MCF 10A (cell line): ENCODE results near the gene ENG. TPM values are rescaled to one million over a fixed set of nuclear protein-coding genes. Genes with fewer than 3 reads are reported as not detected.

Experiments used
- BruUV-seq: library from RNA; stranded (reverse); fragments of 400-500 nt; replicated peaks from 2 replicates; lab custom pipeline; 2021; lab: Mats Ljungman, UMichigan
- CTCF ChIA-PET: fragments of 300-600 bp; sonication (Branson Sonifier 250); formaldehyde crosslinking; extraction: SDS; loops from one replicate; lab custom pipeline; 2021; ENCODE audit warnings: antibody characterized with exemption, inconsistent platforms; lab: Yijun Ruan, JAX
- POLR2A ChIA-PET: fragments of 300-600, 350-650 bp; sonication (Branson Sonifier 250); formaldehyde crosslinking; extraction: SDS; loops from one replicate; lab custom pipeline; 2020; ENCODE audit warnings: antibody characterized with exemption, inconsistent platforms; lab: Yijun Ruan, JAX
- DNase-seq: peaks from one replicate; pipeline ENCODE4 v3.0.0-alpha.2; 2018; ENCODE audit not compliant: unreplicated experiment
- H3K27ac Mint-ChIP-seq: one replicate; pipeline ENCODE4 v1.8.0; 2022; ENCODE audit warnings: mild to moderate bottlenecking, low read depth, mixed read lengths; ENCODE audit not compliant: unreplicated experiment
- H3K27me3 Mint-ChIP-seq: one replicate; pipeline ENCODE4 v1.8.0; 2022; ENCODE audit warnings: mixed read lengths; ENCODE audit not compliant: insufficient read depth, unreplicated experiment
- H3K36me3 Mint-ChIP-seq: one replicate; pipeline ENCODE4 v1.8.0; 2022; ENCODE audit warnings: mild to moderate bottlenecking, moderate library complexity, mixed read lengths; ENCODE audit not compliant: insufficient read depth, unreplicated experiment
- H3K4me1 Mint-ChIP-seq: one replicate; pipeline ENCODE4 v1.8.0; 2022; ENCODE audit warnings: mixed read lengths; ENCODE audit not compliant: insufficient read depth, unreplicated experiment
- H3K4me3 Mint-ChIP-seq: one replicate; pipeline ENCODE4 v1.8.0; 2022; ENCODE audit warnings: mild to moderate bottlenecking, moderate library complexity, mixed read lengths; ENCODE audit not compliant: unreplicated experiment
- H3K9me3 Mint-ChIP-seq: one replicate; pipeline ENCODE4 v1.8.0; 2022; ENCODE audit warnings: mixed read lengths; ENCODE audit not compliant: unreplicated experiment
- CTCF ChIP-seq: fragments of 200-600 bp; IDR thresholded peaks from one replicate; pipeline ENCODE4 v1.8.0; 2022; ENCODE audit warnings: antibody characterized with exemption, mild to moderate bottlenecking; ENCODE audit not compliant: unreplicated experiment
- intact Hi-C: fragments of 100-400 bp; cut with micrococcal nuclease; formaldehyde crosslinking; loops from 2 replicates; pipeline ENCODE4 v1.14.1; 2022
- total RNA-seq: library from RNA; stranded (reverse); gene quantifications from 2 replicates; pipeline ENCODE4 v1.2.3, GENCODE V29; 2022

ENG gene
- total RNA-seq, 1 experiment from 2014 or later, result 22.1 TPM

- Mint-ChIP-seq H3K27me3 (no peaks in the 10 kb centered on the region), H3K4me3 (no peak overlapping the region), H3K9me3 (no peaks in the 10 kb centered on the region), H3K36me3 (peaks cover 54% of the 10 kb centered on the region), H3K27ac (no peak overlapping the region), H3K4me1 (no peaks in the 10 kb centered on the region)
- DNase-seq, result no peak
- POLR2A ChIA-PET, result interaction anchor here (0.6 to 1.1 kb wide), 5 partner anchors 8 to 292 kb away, joined by 3 to 6 read pairs (median 3); no protein-coding TSS in a partner anchor
- TF ChIP-seq CTCF, result no peak
- intact Hi-C loops, result no loop called here
- BruUV-seq, result no TSS peak
- CTCF ChIA-PET, result interaction anchor here (0.5 to 1.5 kb wide), 6 partner anchors 8 to 185 kb away, joined by 3 to 4 read pairs (median 3); no protein-coding TSS in a partner anchor
These were observed 61.3 kb downstream of the ENG start for GRCh38 chr9:127793093-127793708.

GRCh38 chr9:127792417-127793031, 61.9 kb downstream of the ENG start:
- no TSS peak for BruUV-seq
- peaks cover 1% of the 10 kb centered on the region for H3K4me1 Mint-ChIP-seq
- no peaks in the 10 kb centered on the region for H3K27me3 Mint-ChIP-seq
- H3K27ac Mint-ChIP-seq, result no peak overlapping the region
- intact Hi-C loops, result no loop called here
- no peak for TF ChIP-seq CTCF
- no peak overlapping the region for H3K4me3 Mint-ChIP-seq
- no peaks in the 10 kb centered on the region for H3K9me3 Mint-ChIP-seq
- peaks cover 60% of the 10 kb centered on the region for H3K36me3 Mint-ChIP-seq
- DNase-seq, result no peak
- CTCF ChIA-PET, result interaction anchor here (0.6 to 1.4 kb wide), 6 partner anchors 41 to 182 kb away, joined by 3 to 5 read pairs (median 4); no protein-coding TSS in a partner anchor
- POLR2A ChIA-PET, result interaction anchor here (0.6 to 1.1 kb wide), 7 partner anchors 9 to 396 kb away, joined by 3 to 6 read pairs (median 3); no protein-coding TSS in a partner anchor

DNA sequence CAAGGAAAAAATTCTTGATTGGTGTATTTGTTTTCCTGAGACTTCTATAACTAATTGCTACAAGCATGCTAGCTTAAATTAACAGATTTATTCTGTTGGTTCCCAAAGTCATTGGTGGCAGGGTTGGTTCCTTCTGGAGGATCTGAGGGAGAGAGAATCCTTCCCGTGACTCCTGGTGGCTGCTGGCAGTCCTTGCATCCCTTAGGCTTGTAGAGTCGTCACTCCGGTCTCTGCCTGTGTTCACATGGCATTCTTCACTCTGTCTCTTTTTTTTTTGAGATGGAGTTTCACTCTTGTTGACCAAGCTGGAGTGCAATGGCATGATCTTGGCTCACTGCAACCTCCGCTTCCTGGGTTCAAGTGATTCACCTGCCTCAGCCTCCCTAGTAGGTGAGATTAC, 63.4 kb downstream of the ENG start:
- TF ChIP-seq CTCF, result no peak
- peaks cover 71% of the 10 kb centered on the region for H3K36me3 Mint-ChIP-seq
- H3K27ac Mint-ChIP-seq, result no peak overlapping the region
- ChIA-PET CTCF (interaction anchor here (1.1 kb wide), 1 partner anchor 130 kb away, joined by 6 read pairs; no protein-coding TSS in a partner anchor), POLR2A (no interaction called here)
- no peaks in the 10 kb centered on the region for H3K27me3 Mint-ChIP-seq
- BruUV-seq, result no TSS peak
- no peak overlapping the region for H3K4me3 Mint-ChIP-seq
- H3K4me1 Mint-ChIP-seq, result peaks cover 9% of the 10 kb centered on the region
- DNase-seq, result no peak
- intact Hi-C loops, result no loop called here
- H3K9me3 Mint-ChIP-seq, result no peaks in the 10 kb centered on the region

DNA sequence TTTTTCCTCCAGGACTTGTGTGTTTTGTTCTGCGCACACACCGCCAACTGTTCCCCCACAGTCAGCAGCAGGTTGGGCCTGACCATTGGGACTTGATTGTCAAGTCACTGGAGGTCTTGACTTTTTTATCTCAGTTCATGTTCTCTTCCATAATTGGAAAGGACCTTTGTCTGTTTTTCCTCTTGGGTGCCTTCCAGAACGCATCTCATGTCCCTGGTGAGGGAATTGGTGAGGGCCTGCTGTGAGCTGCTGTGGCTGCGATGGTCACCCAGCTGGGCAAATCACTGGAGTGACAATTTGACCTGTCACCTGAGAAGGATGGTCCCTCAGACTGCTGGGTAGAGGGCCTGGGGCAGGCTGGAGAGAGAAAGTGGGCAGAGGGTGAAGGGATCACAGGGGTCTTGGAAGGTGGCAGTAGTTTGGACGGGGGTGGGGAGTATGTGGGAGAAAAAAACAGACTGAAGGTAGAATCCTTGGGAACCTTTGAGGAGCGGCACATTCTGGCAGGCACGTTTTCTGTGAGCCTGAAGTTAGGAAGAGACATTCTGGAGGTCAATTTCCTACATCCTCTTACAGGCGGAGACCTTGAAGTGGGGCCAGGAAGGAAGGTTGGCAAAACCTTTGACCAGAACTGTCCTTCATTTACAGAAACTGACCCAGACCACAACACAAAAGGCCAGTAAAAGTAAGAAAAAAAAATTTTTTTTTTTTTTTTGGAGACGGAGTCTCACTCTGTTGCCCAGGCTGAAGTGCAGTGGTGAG, 64.2 kb downstream of the ENG start:
- Mint-ChIP-seq H3K4me3 (no peak overlapping the region), H3K4me1 (peaks cover 9% of the 10 kb centered on the region), H3K36me3 (peaks cover 71% of the 10 kb centered on the region), H3K27me3 (no peaks in the 10 kb centered on the region), H3K27ac (peak overlapping the region; percentile 75), H3K9me3 (no peaks in the 10 kb centered on the region)
- ChIA-PET CTCF (interaction anchor here (1.1 to 1.2 kb wide), 2 partner anchors 79 to 131 kb away, joined by 5 to 6 read pairs; no protein-coding TSS in a partner anchor), POLR2A (no interaction called here)
- no peak for DNase-seq
- no TSS peak for BruUV-seq
- intact Hi-C loops, result no loop called here
- TF ChIP-seq CTCF, result no peak
